Liver (tissue), 9 donors: ENCODE results near the gene CPED1. TPM values are rescaled to one million over a fixed set of nuclear protein-coding genes. Genes with fewer than 3 reads are reported as not detected.

Source experiments
- DNase-seq: peaks from one replicate; pipeline ENCODE4 v3.0.0-alpha.2; 2017; ENCODE audit warnings: low spot score
- H3K27ac ChIP-seq, 2 donors: one replicate each; pipeline ENCODE4 v1.7.0; 2013; ENCODE audit warnings: inconsistent platforms in 2 of 2, low read length in 2 of 2, control low read depth in 1 of 2, low read depth in 1 of 2, mild to moderate bottlenecking in 1 of 2
- H3K27me3 ChIP-seq, 4 donors: one replicate each; pipeline versions ENCODE4 v1.6.1 to v1.7.0; 2013; ENCODE audit warnings: low read length in 3 of 4, inconsistent platforms in 1 of 4, mild to moderate bottlenecking in 1 of 4, moderate library complexity in 1 of 4; ENCODE audit not compliant: control insufficient read depth in 4 of 4, insufficient read depth in 4 of 4
- H3K36me3 ChIP-seq, 4 donors: one replicate each; pipeline versions ENCODE4 v1.6.1 to v1.7.0; 2013; ENCODE audit warnings: low read length in 3 of 4, mild to moderate bottlenecking in 3 of 4, low read depth in 1 of 4, moderate library complexity in 1 of 4; ENCODE audit not compliant: control insufficient read depth in 4 of 4, insufficient read depth in 3 of 4
- H3K4me1 ChIP-seq, 4 donors: one replicate each; pipeline versions ENCODE4 v1.6.1 to v1.7.0; 2013; ENCODE audit warnings: low read length in 3 of 4, mild to moderate bottlenecking in 3 of 4, moderate library complexity in 1 of 4; ENCODE audit not compliant: control insufficient read depth in 4 of 4, insufficient read depth in 4 of 4
- H3K4me3 ChIP-seq, 3 donors: one replicate each; pipeline versions ENCODE4 v1.6.1 to v1.7.0; 2013; ENCODE audit warnings: low read length in 3 of 3, control low read depth in 1 of 3, low read depth in 1 of 3, mild to moderate bottlenecking in 1 of 3
- H3K9ac ChIP-seq, 2 donors: one replicate each; pipeline ENCODE4 v1.7.0; 2013; ENCODE audit warnings: low read length in 2 of 2, mild to moderate bottlenecking in 2 of 2, moderate library complexity in 2 of 2, control low read depth in 1 of 2, low read depth in 1 of 2
- H3K9me3 ChIP-seq, 4 donors: one replicate each; pipeline versions ENCODE4 v1.6.1 to v1.7.0; 2013; ENCODE audit warnings: low read length in 3 of 4; ENCODE audit not compliant: control insufficient read depth in 4 of 4
- EGR1 ChIP-seq, 2 donors: IDR thresholded peaks; 2 replicates each; pipeline ENCODE4 v1.6.1; 2016 to 2018; ENCODE audit warnings: antibody characterized with exemption in 2 of 2, low read depth in 2 of 2
- FOXA1 ChIP-seq: IDR thresholded peaks from 2 replicates; pipeline ENCODE4 v1.6.1; 2016; ENCODE audit warnings: antibody characterized with exemption
- FOXA2 ChIP-seq: IDR thresholded peaks from 2 replicates; pipeline ENCODE4 v1.6.1; 2016; ENCODE audit warnings: antibody characterized with exemption
- GABPA ChIP-seq, 2 donors: IDR thresholded peaks in 1 of 2; conservative IDR thresholded peaks in 1 of 2; 2 replicates each; pipeline ENCODE4 v1.6.1; 2016; ENCODE audit warnings: antibody characterized with exemption in 2 of 2, mild to moderate bottlenecking in 1 of 2, moderate library complexity in 1 of 2
- HNF4A ChIP-seq, 2 donors: conservative IDR thresholded peaks; 2 replicates each; pipeline ENCODE4 v1.6.1; 2016; ENCODE audit warnings: antibody characterized with exemption in 2 of 2, mild to moderate bottlenecking in 2 of 2
- HNF4G ChIP-seq: IDR thresholded peaks from 2 replicates; pipeline ENCODE4 v1.6.1; 2016; ENCODE audit warnings: antibody characterized with exemption
- JUND ChIP-seq, 2 donors: IDR thresholded peaks; 2 replicates each; pipeline ENCODE4 v1.6.1; 2016; ENCODE audit warnings: antibody characterized with exemption in 2 of 2
- NR2F2 ChIP-seq: IDR thresholded peaks from 2 replicates; pipeline ENCODE4 v1.6.1; 2016; ENCODE audit warnings: antibody characterized with exemption
- RAD21 ChIP-seq, 2 donors: IDR thresholded peaks; 2 replicates each; pipeline ENCODE4 v1.6.1; 2016; ENCODE audit warnings: antibody characterized with exemption in 2 of 2, mild to moderate bottlenecking in 2 of 2
- RXRA ChIP-seq, 2 donors: IDR thresholded peaks; 2 replicates each; pipeline ENCODE4 v1.6.1; 2017 to 2018; ENCODE audit warnings: antibody characterized with exemption in 2 of 2, mild to moderate bottlenecking in 1 of 2
- SP1 ChIP-seq: IDR thresholded peaks from 2 replicates; pipeline ENCODE4 v1.6.1; 2018; ENCODE audit warnings: antibody characterized with exemption, mild to moderate bottlenecking
- TAF1 ChIP-seq: conservative IDR thresholded peaks from 2 replicates; pipeline ENCODE4 v1.6.1; 2016; ENCODE audit warnings: antibody characterized with exemption, mild to moderate bottlenecking
- YY1 ChIP-seq: IDR thresholded peaks from 2 replicates; pipeline ENCODE4 v1.6.1; 2016; ENCODE audit warnings: antibody characterized with exemption, mild to moderate bottlenecking
- WGBS: extraction: QIAGEN DNeasy Blood & Tissue Kit; methylation state at CpG from one replicate; pipeline ENCODE4 v1.1.7; 2013; 5-methylcytosine and 5-hydroxymethylcytosine counted together
- polyA plus RNA-seq, 2 donors: library from polyadenylated mRNA; stranded (reverse) in 1 of 2; unstranded in 1 of 2; fragments of 200-250 nt in 1 of 2; fragments of >200 nt in 1 of 2; fragmentation: Nextera tagmentation in 1 of 2; extraction: Ambion mirVana in 1 of 2; gene quantifications; one replicate each; pipeline versions ENCODE4 v1.2.1 to v1.2.3, GENCODE V29; 2013 to 2015
- total RNA-seq, 2 donors: library from RNA; depleted of rRNA; stranded (reverse); fragments of >200 nt; gene quantifications; one replicate each; pipeline ENCODE4 v1.2.3, GENCODE V29; 2014
- TF ChIP-seq, protein P1 (sequence below): IDR thresholded peaks from 2 replicates; pipeline ENCODE4 v1.6.1; 2016; ENCODE audit warnings: antibody characterized with exemption
- TF ChIP-seq, protein P2 (sequence below): IDR thresholded peaks from 2 replicates; pipeline ENCODE4 v1.6.1; 2016; ENCODE audit warnings: antibody characterized with exemption
- TF ChIP-seq, protein P3 (sequence below): IDR thresholded peaks from 2 replicates; pipeline ENCODE4 v1.6.1; 2016; ENCODE audit warnings: antibody characterized with exemption
- TF ChIP-seq, protein P4 (sequence below): fragments of 150-350 bp; IDR thresholded peaks from 2 replicates; pipeline ENCODE4 v1.5.1; 2017; ENCODE audit warnings: improper control_type of control experiment, low read depth, low read length; ENCODE audit not compliant: missing input control
- TF ChIP-seq, protein P5 (sequence below): IDR thresholded peaks from 2 replicates; pipeline ENCODE4 v1.6.1; 2016; ENCODE audit warnings: antibody characterized with exemption, mild to moderate bottlenecking
- donor health status: healthy.
- donor health status: healthy.
- donor health status: healthy.
- donor health status: healthy.
- donor health status: healthy.

CPED1 gene
- total and polyA plus RNA-seq, 4 donors, result 8.5 to 58.0 (median 14.6) TPM

DNA sequence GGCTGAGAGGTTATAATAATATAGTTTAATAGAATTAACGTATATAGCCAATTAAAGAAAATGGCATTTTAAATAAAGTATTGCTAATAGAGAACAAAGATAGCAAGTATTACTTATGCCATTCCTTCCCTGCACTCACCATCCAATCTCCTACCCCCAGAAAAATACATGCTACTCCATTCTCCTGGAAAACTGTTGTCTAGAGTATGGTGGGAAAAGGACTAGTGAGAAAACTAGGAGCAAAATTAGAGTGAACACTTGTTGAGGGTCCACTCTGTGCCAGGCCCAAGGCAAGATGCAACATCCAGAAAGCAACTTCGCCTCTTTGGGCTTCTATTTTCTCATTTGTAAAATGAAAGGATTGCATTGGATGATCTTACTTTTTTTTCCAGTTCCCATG, 149.1 kb downstream of the CPED1 start:
- Histone ChIP-seq H3K9ac (no peak overlapping the region), H3K36me3 (peaks cover 0 to 12% (median 10%) of the 10 kb centered on the region in 4 donors), H3K9me3 (no peaks in the 10 kb centered on the region), H3K4me1 (peaks cover 0 to 6% (median 2%) of the 10 kb centered on the region in 4 donors), H3K27ac (no peak overlapping the region), H3K27me3 (no peaks in the 10 kb centered on the region), H3K4me3 (no peak overlapping the region)
- no peak for DNase-seq
- 95% methylated on average over 2 of the region's 2 CpGs for WGBS
- TF ChIP-seq FOXA1, result no peak
- TF ChIP-seq FOXA2, result no peak
- no peak for TF ChIP-seq TAF1
- TF ChIP-seq SP1, result no peak
- TF ChIP-seq, protein P1, sequence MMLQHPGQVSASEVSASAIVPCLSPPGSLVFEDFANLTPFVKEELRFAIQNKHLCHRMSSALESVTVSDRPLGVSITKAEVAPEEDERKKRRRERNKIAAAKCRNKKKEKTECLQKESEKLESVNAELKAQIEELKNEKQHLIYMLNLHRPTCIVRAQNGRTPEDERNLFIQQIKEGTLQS, result no peak
- TF ChIP-seq, protein P2, sequence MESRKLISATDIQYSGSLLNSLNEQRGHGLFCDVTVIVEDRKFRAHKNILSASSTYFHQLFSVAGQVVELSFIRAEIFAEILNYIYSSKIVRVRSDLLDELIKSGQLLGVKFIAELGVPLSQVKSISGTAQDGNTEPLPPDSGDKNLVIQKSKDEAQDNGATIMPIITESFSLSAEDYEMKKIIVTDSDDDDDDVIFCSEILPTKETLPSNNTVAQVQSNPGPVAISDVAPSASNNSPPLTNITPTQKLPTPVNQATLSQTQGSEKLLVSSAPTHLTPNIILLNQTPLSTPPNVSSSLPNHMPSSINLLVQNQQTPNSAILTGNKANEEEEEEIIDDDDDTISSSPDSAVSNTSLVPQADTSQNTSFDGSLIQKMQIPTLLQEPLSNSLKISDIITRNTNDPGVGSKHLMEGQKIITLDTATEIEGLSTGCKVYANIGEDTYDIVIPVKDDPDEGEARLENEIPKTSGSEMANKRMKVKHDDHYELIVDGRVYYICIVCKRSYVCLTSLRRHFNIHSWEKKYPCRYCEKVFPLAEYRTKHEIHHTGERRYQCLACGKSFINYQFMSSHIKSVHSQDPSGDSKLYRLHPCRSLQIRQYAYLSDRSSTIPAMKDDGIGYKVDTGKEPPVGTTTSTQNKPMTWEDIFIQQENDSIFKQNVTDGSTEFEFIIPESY, result no peak
- TF ChIP-seq JUND (IDR thresholded peaks at IDR 0.05), result no peak
- TF ChIP-seq RXRA (IDR thresholded peaks at IDR 0.05), result no peak
- no peak for TF ChIP-seq GABPA (IDR thresholded peaks at IDR 0.05 in 1 of 2, conservative IDR thresholded peaks at IDR 0.05 in 1 of 2)
- TF ChIP-seq YY1, result no peak
- no peak for TF ChIP-seq EGR1 (IDR thresholded peaks at IDR 0.05; ENCODE audit: low read depth in 2 of 2)
- TF ChIP-seq, protein P3, sequence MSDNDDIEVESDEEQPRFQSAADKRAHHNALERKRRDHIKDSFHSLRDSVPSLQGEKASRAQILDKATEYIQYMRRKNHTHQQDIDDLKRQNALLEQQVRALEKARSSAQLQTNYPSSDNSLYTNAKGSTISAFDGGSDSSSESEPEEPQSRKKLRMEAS, result no peak
- TF ChIP-seq NR2F2, result no peak
- no peak for TF ChIP-seq HNF4G
- TF ChIP-seq, protein P4, sequence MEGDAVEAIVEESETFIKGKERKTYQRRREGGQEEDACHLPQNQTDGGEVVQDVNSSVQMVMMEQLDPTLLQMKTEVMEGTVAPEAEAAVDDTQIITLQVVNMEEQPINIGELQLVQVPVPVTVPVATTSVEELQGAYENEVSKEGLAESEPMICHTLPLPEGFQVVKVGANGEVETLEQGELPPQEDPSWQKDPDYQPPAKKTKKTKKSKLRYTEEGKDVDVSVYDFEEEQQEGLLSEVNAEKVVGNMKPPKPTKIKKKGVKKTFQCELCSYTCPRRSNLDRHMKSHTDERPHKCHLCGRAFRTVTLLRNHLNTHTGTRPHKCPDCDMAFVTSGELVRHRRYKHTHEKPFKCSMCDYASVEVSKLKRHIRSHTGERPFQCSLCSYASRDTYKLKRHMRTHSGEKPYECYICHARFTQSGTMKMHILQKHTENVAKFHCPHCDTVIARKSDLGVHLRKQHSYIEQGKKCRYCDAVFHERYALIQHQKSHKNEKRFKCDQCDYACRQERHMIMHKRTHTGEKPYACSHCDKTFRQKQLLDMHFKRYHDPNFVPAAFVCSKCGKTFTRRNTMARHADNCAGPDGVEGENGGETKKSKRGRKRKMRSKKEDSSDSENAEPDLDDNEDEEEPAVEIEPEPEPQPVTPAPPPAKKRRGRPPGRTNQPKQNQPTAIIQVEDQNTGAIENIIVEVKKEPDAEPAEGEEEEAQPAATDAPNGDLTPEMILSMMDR, result no peak
- TF ChIP-seq RAD21 (IDR thresholded peaks at IDR 0.05), result no peak
- TF ChIP-seq HNF4A (conservative IDR thresholded peaks at IDR 0.05), result no peak
- TF ChIP-seq, protein P5, sequence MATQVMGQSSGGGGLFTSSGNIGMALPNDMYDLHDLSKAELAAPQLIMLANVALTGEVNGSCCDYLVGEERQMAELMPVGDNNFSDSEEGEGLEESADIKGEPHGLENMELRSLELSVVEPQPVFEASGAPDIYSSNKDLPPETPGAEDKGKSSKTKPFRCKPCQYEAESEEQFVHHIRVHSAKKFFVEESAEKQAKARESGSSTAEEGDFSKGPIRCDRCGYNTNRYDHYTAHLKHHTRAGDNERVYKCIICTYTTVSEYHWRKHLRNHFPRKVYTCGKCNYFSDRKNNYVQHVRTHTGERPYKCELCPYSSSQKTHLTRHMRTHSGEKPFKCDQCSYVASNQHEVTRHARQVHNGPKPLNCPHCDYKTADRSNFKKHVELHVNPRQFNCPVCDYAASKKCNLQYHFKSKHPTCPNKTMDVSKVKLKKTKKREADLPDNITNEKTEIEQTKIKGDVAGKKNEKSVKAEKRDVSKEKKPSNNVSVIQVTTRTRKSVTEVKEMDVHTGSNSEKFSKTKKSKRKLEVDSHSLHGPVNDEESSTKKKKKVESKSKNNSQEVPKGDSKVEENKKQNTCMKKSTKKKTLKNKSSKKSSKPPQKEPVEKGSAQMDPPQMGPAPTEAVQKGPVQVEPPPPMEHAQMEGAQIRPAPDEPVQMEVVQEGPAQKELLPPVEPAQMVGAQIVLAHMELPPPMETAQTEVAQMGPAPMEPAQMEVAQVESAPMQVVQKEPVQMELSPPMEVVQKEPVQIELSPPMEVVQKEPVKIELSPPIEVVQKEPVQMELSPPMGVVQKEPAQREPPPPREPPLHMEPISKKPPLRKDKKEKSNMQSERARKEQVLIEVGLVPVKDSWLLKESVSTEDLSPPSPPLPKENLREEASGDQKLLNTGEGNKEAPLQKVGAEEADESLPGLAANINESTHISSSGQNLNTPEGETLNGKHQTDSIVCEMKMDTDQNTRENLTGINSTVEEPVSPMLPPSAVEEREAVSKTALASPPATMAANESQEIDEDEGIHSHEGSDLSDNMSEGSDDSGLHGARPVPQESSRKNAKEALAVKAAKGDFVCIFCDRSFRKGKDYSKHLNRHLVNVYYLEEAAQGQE, result no peak
